ENCODE measurements around the gene SPAST.
"Not testable (repeated sequence)": the region's sequence is repeated elsewhere in the genome, so short reads cannot be mapped to it uniquely, and the experiment has no call there.

The SPAST gene

GRCh38 chr2:32129086-32129485 is 65.7 kb downstream of the SPAST start:
- DNase-seq = no peak

GRCh38 chr2:32135409-32135808 is 72.1 kb downstream of the SPAST start:
- DNase-seq = peak; percentile 49

GRCh38 chr2:32136097-32136496 is 72.7 kb downstream of the SPAST start:
- DNase-seq = no peak

GRCh38 chr2:32151544-32151943 is 88.2 kb downstream of the SPAST start:
- DNase-seq = not testable (repeated sequence)

- no peak for DNase-seq
These were observed 96.3 kb downstream of the SPAST start for GRCh38 chr2:32159678-32160077.

- peak; percentile 1 for DNase-seq
These were observed 97.9 kb downstream of the SPAST start for GRCh38 chr2:32161296-32161695.

GRCh38 chr2:32164254-32164653 is 100.9 kb downstream of the SPAST start:
- DNase-seq = not testable (repeated sequence)

- DNase-seq = peak; percentile 42
These were observed 101.6 kb downstream of the SPAST start for GRCh38 chr2:32165027-32165347.

- no peak for DNase-seq
These were observed 102.8 kb downstream of the SPAST start for GRCh38 chr2:32166115-32166574.

GRCh38 chr2:32168513-32168912 is 105.2 kb downstream of the SPAST start:
- peak; percentile 1 for DNase-seq

- DNase-seq = no peak
These were observed 109.5 kb downstream of the SPAST start for GRCh38 chr2:32172870-32173269.

- DNase-seq = no peak
These were observed 119.3 kb downstream of the SPAST start for GRCh38 chr2:32182667-32183066.

GRCh38 chr2:32189011-32189410 is 125.7 kb downstream of the SPAST start:
- no peak for DNase-seq

GRCh38 chr2:32192418-32192817 is 129.1 kb downstream of the SPAST start:
- DNase-seq = no peak

GRCh38 chr2:32200814-32201213 is 137.5 kb downstream of the SPAST start:
- no peak for DNase-seq

- not testable (repeated sequence) for DNase-seq
These were observed 140.1 kb downstream of the SPAST start for GRCh38 chr2:32203428-32203827.

All from DMS53 (cell line).